Activated naive CD8-positive, alpha-beta T cell treated with anti-CD3 and anti-CD28 coated beads, Interleukin-2, amount 10 ng/mL, durations not matched to agents 7 days and 5 days (primary cell): ENCODE measurements around the gene AP4M1. TPM values are rescaled to one million over a fixed set of nuclear protein-coding genes. Genes with fewer than 3 reads are reported as not detected.
A peak's percentile ranks its signal among the peaks of the same experiment; 100 is the strongest.

ENCODE experiments used
- ATAC-seq: fragments of 150-1000 bp; cut with Tn5 transposase; one replicate; pipeline ENCODE4 v1.10.0; 2021; ENCODE audit warnings: low read depth, moderate library complexity
- POLR2A ChIA-PET: fragments of 350-600 bp; sonication (Branson Sonifier 250); formaldehyde crosslinking; loops from one replicate; lab custom pipeline; 2021; ENCODE audit warnings: antibody characterized with exemption; lab: Charles Lee
- DNase-seq: peaks from one replicate; pipeline ENCODE4 v3.0.0; 2021
- H3K27ac Mint-ChIP-seq: one replicate; pipeline ENCODE4 v1.8.0; 2022; ENCODE audit warnings: mild to moderate bottlenecking, mixed read lengths
- H3K27me3 Mint-ChIP-seq: one replicate; pipeline ENCODE4 v1.8.0; 2022; ENCODE audit warnings: mild to moderate bottlenecking, moderate library complexity, mixed read lengths
- H3K36me3 Mint-ChIP-seq: one replicate; pipeline ENCODE4 v1.8.0; 2021; ENCODE audit warnings: mild to moderate bottlenecking, mixed read lengths
- H3K4me1 Mint-ChIP-seq: one replicate; pipeline ENCODE4 v1.8.0; 2021; ENCODE audit warnings: mixed read lengths
- H3K4me3 Mint-ChIP-seq: one replicate; pipeline ENCODE4 v1.8.0; 2022; ENCODE audit warnings: mild to moderate bottlenecking, moderate library complexity, mixed read lengths
- H3K9me3 Mint-ChIP-seq: one replicate; pipeline ENCODE4 v1.8.0; 2021; ENCODE audit warnings: mixed read lengths
- total RNA-seq, 2 experiments: library from RNA; stranded (reverse); gene quantifications; one replicate each; pipeline ENCODE4 v1.2.3, GENCODE V29; 2021

The AP4M1 gene
- total RNA-seq, 2 experiments from 2014 or later, result 15.0 to 16.5 TPM

- DNase-seq (no peak), ATAC-seq (no peak)
- Mint-ChIP-seq H3K27me3 (no peaks in the 10 kb centered on the region), H3K4me1 (peaks cover 5% of the 10 kb centered on the region), H3K36me3 (peaks cover 73% of the 10 kb centered on the region), H3K4me3 (no peak overlapping the region), H3K9me3 (peaks cover 25% of the 10 kb centered on the region), H3K27ac (no peak overlapping the region)
- POLR2A ChIA-PET, result interaction anchor here (1.2 kb wide), 1 partner anchor 12 kb away, joined by 3 read pairs; no protein-coding TSS in a partner anchor
Measured at GRCh38 chr7:100074841-100075240, 26.6 kb upstream of the AP4M1 start.

- no peak for ATAC-seq
- Mint-ChIP-seq H3K27me3 (no peaks in the 10 kb centered on the region), H3K9me3 (peaks cover 22% of the 10 kb centered on the region), H3K4me3 (no peak overlapping the region), H3K36me3 (peaks cover 72% of the 10 kb centered on the region), H3K27ac (no peak overlapping the region), H3K4me1 (peaks cover 10% of the 10 kb centered on the region)
- DNase-seq, result no peak
- POLR2A ChIA-PET, result interaction anchor here (1.2 kb wide), 1 partner anchor 12 kb away, joined by 3 read pairs; no protein-coding TSS in a partner anchor
Measured at GRCh38 chr7:100075418-100075817, 26.0 kb upstream of the AP4M1 start.

- ATAC-seq (no peak), DNase-seq (no peak)
- H3K4me3 Mint-ChIP-seq, result no peak overlapping the region
- POLR2A ChIA-PET, result no interaction called here
- H3K9me3 Mint-ChIP-seq, result peaks cover 5% of the 10 kb centered on the region
- H3K36me3 Mint-ChIP-seq, result peaks cover 59% of the 10 kb centered on the region
- no peaks in the 10 kb centered on the region for H3K27me3 Mint-ChIP-seq
- peaks cover 18% of the 10 kb centered on the region for H3K4me1 Mint-ChIP-seq
- H3K27ac Mint-ChIP-seq, result no peak overlapping the region
Measured at GRCh38 chr7:100077205-100077604, 24.2 kb upstream of the AP4M1 start.

GRCh38 chr7:100079024-100079560, 22.4 kb upstream of the AP4M1 start:
- Mint-ChIP-seq H3K9me3 (no peaks in the 10 kb centered on the region), H3K4me3 (no peak overlapping the region), H3K36me3 (peaks cover 41% of the 10 kb centered on the region), H3K4me1 (peaks cover 25% of the 10 kb centered on the region), H3K27me3 (peaks cover 8% of the 10 kb centered on the region), H3K27ac (no peak overlapping the region)
- POLR2A ChIA-PET, result no interaction called here
- DNase-seq (no peak), ATAC-seq (no peak)

GRCh38 chr7:100080907-100081534, 20.4 kb upstream of the AP4M1 start:
- peak overlapping the region; percentile 69 for H3K27ac Mint-ChIP-seq
- H3K4me1 Mint-ChIP-seq, result peaks cover 25% of the 10 kb centered on the region
- ATAC-seq (no peak), DNase-seq (no peak)
- peaks cover 10% of the 10 kb centered on the region for H3K27me3 Mint-ChIP-seq
- POLR2A ChIA-PET, result interaction anchor here (0.6 to 2.4 kb wide), 6 partner anchors 8 to 87 kb away, joined by 3 to 22 read pairs (median 4); partner anchors contain the start of genes AP4M1, MCM7 and ZKSCAN1
- no peaks in the 10 kb centered on the region for H3K9me3 Mint-ChIP-seq
- peak overlapping the region; percentile 86 for H3K4me3 Mint-ChIP-seq
- H3K36me3 Mint-ChIP-seq, result peaks cover 22% of the 10 kb centered on the region

- peaks cover 16% of the 10 kb centered on the region for H3K36me3 Mint-ChIP-seq
- H3K27me3 Mint-ChIP-seq, result peaks cover 10% of the 10 kb centered on the region
- H3K4me3 Mint-ChIP-seq, result peak within 1 kb of the TSS; percentile 86
- peak; percentile 90 for ATAC-seq
- H3K9me3 Mint-ChIP-seq, result no peaks in the 10 kb centered on the region
- POLR2A ChIA-PET, result interaction anchor here (0.7 to 2.4 kb wide), 13 partner anchors 10 to 1136 kb away, joined by 3 to 22 read pairs (median 4); partner anchors contain the start of genes AP4M1, MCM7, ZKSCAN1 and ZNHIT1
- peaks cover 25% of the 10 kb centered on the region for H3K4me1 Mint-ChIP-seq
- peak; percentile 96 for DNase-seq
- H3K27ac Mint-ChIP-seq, result peak within 1 kb of the TSS; percentile 86
Measured at GRCh38 chr7:100081535-100082102, 19.8 kb upstream of the AP4M1 start, which contains the start of gene ZNF3. TSS of gene ZNF3 (minus strand) at chr7:100081723. CDS start at chr7:100077357, 4,366 bp downstream.

- DNase-seq (no peak), ATAC-seq (no peak)
- H3K36me3 Mint-ChIP-seq, result peaks cover 11% of the 10 kb centered on the region
- H3K4me3 Mint-ChIP-seq, result peak overlapping the region; percentile 86
- H3K4me1 Mint-ChIP-seq, result peaks cover 25% of the 10 kb centered on the region
- no peaks in the 10 kb centered on the region for H3K9me3 Mint-ChIP-seq
- POLR2A ChIA-PET, result interaction anchor here (0.7 to 2.4 kb wide), 12 partner anchors 18 to 1135 kb away, joined by 3 to 22 read pairs (median 5); partner anchors contain the start of genes AP4M1, MBLAC1, MCM7 and TRIM4
- H3K27me3 Mint-ChIP-seq, result peaks cover 10% of the 10 kb centered on the region
- peak overlapping the region; percentile 86 for H3K27ac Mint-ChIP-seq
Measured at GRCh38 chr7:100082978-100083377, 18.5 kb upstream of the AP4M1 start.

GRCh38 chr7:100085515-100085914, 15.9 kb upstream of the AP4M1 start:
- DNase-seq, result no peak
- no peak for ATAC-seq
- Mint-ChIP-seq H3K9me3 (no peaks in the 10 kb centered on the region), H3K4me3 (no peak overlapping the region), H3K27me3 (peaks cover 10% of the 10 kb centered on the region), H3K4me1 (peaks cover 26% of the 10 kb centered on the region), H3K27ac (no peak overlapping the region), H3K36me3 (peaks cover 7% of the 10 kb centered on the region)
- POLR2A ChIA-PET, result no interaction called here

- peaks cover 10% of the 10 kb centered on the region for H3K27me3 Mint-ChIP-seq
- H3K4me3 Mint-ChIP-seq, result peak overlapping the region; percentile 4
- ATAC-seq, result no peak
- H3K4me1 Mint-ChIP-seq, result peaks cover 26% of the 10 kb centered on the region
- POLR2A ChIA-PET, result no interaction called here
- no peak for DNase-seq
- H3K36me3 Mint-ChIP-seq, result peaks cover 7% of the 10 kb centered on the region
- H3K27ac Mint-ChIP-seq, result no peak overlapping the region
- H3K9me3 Mint-ChIP-seq, result no peaks in the 10 kb centered on the region
Measured at GRCh38 chr7:100087055-100087750, 14.2 kb upstream of the AP4M1 start.

- DNase-seq, result no peak
- H3K36me3 Mint-ChIP-seq, result peaks cover 16% of the 10 kb centered on the region
Measured at GRCh38 chr7:100088095-100088620, 13.3 kb upstream of the AP4M1 start.

GRCh38 chr7:100088621-100089457, 12.6 kb upstream of the AP4M1 start, which contains the start of gene COPS6:
TSS of gene COPS6 (plus strand) at chr7:100088969. CDS start at chr7:100088991, 22 bp downstream.
- peak within 1 kb of the TSS; percentile 89 for H3K4me3 Mint-ChIP-seq

More at GRCh38 chr7:100088095-100088620, 13.3 kb upstream of the AP4M1 start:
- Mint-ChIP-seq H3K27me3 (peaks cover 6% of the 10 kb centered on the region), H3K4me1 (peaks cover 18% of the 10 kb centered on the region), H3K4me3 (peak overlapping the region; percentile 89), H3K9me3 (no peaks in the 10 kb centered on the region), H3K27ac (peak overlapping the region; percentile 92)
- POLR2A ChIA-PET, result interaction anchor here (0.8 to 3.7 kb wide), 7 partner anchors 9 to 341 kb away, joined by 3 to 57 read pairs (median 4); partner anchors contain the start of genes AP4M1, MBLAC1, MCM7 and MEPCE
- ATAC-seq, result no peak

More at GRCh38 chr7:100088621-100089457, 12.6 kb upstream of the AP4M1 start, which contains the start of gene COPS6:
- peak; percentile 69 for ATAC-seq
- DNase-seq, result peak; percentile 95
- H3K27me3 Mint-ChIP-seq, result peaks cover 2% of the 10 kb centered on the region
- POLR2A ChIA-PET, result interaction anchor here (0.8 to 3.7 kb wide), 7 partner anchors 9 to 340 kb away, joined by 3 to 57 read pairs (median 4); partner anchors contain the start of genes AP4M1, MBLAC1, MCM7 and MEPCE
- H3K27ac Mint-ChIP-seq, result peak within 1 kb of the TSS; percentile 92
- peaks cover 18% of the 10 kb centered on the region for H3K4me1 Mint-ChIP-seq
- no peaks in the 10 kb centered on the region for H3K9me3 Mint-ChIP-seq
- H3K36me3 Mint-ChIP-seq, result peaks cover 19% of the 10 kb centered on the region
